ENCODE data around the gene PPP1R36.

PPP1R36 gene

GRCh38 chr14:64536488-64537245 is 13.1 kb upstream of the PPP1R36 start:
- Histone ChIP-seq H3K9me2 (replicated peaks; ENCODE audit: insufficient read depth, low read length) (no peaks in the 10 kb centered on the region), H3K36me3 (ENCODE audit: low read length) (0 out of 2 replicates have a peak, but pooled peaks cover 2% of the 10 kb centered on the region), H4K20me1 (ENCODE audit: low read depth, low read length) (peaks cover 9% of the 10 kb centered on the region; the same call in 1 of the 2 replicates), H3K27me3 (ENCODE audit: low read length) (no peaks in the 10 kb centered on the region), H3K4me2 (ENCODE audit: low read depth, low read length, poor library complexity, severe bottlenecking) (no peak overlapping the region), H3K4me3 (ENCODE audit: insufficient read depth, low read length, poor library complexity, severe bottlenecking) (no peak overlapping the region), H3K27ac (ENCODE audit: low read depth, low read length) (no peak overlapping the region), H3F3A (ENCODE audit: insufficient read depth) (peaks cover 16% of the 10 kb centered on the region), H2AFZ (ENCODE audit: low read depth, low read length, severe bottlenecking) (no peak overlapping the region), H3K9ac (ENCODE audit: low read length) (no peak overlapping the region), H3K79me2 (ENCODE audit: insufficient read depth, low read length) (no peaks in the 10 kb centered on the region), H3K9me3 (ENCODE audit: insufficient read depth, low read length) (no peaks in the 10 kb centered on the region)
- TF ChIP-seq EZH2phosphoT487 (conservative IDR thresholded peaks at IDR 0.05; ENCODE audit: low read length) = no peak
- TF ChIP-seq, protein P1, sequence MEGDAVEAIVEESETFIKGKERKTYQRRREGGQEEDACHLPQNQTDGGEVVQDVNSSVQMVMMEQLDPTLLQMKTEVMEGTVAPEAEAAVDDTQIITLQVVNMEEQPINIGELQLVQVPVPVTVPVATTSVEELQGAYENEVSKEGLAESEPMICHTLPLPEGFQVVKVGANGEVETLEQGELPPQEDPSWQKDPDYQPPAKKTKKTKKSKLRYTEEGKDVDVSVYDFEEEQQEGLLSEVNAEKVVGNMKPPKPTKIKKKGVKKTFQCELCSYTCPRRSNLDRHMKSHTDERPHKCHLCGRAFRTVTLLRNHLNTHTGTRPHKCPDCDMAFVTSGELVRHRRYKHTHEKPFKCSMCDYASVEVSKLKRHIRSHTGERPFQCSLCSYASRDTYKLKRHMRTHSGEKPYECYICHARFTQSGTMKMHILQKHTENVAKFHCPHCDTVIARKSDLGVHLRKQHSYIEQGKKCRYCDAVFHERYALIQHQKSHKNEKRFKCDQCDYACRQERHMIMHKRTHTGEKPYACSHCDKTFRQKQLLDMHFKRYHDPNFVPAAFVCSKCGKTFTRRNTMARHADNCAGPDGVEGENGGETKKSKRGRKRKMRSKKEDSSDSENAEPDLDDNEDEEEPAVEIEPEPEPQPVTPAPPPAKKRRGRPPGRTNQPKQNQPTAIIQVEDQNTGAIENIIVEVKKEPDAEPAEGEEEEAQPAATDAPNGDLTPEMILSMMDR (IDR thresholded peaks at IDR 0.05; ENCODE audit: insufficient read depth, low read length, poor library complexity, severe bottlenecking) = no peak

- peak within 1 kb of the TSS; percentile 75 for H3K9ac ChIP-seq (ENCODE audit: low read length)
- H3K36me3 ChIP-seq (ENCODE audit: low read length) = no peaks in the 10 kb centered on the region
- peaks cover 23% of the 10 kb centered on the region for H3F3A ChIP-seq (ENCODE audit: insufficient read depth)
- H3K79me2 ChIP-seq (ENCODE audit: insufficient read depth, low read length) = no peaks in the 10 kb centered on the region
- 0 out of 2 replicates have a peak within 1 kb of the TSS, but pooled peaks have one; percentile 30 for H3K27ac ChIP-seq (ENCODE audit: low read depth, low read length)
- H3K27me3 ChIP-seq (ENCODE audit: low read length) = no peaks in the 10 kb centered on the region
- no peaks in the 10 kb centered on the region for H3K9me3 ChIP-seq (ENCODE audit: insufficient read depth, low read length)
- no peaks in the 10 kb centered on the region for H3K9me2 ChIP-seq (replicated peaks; ENCODE audit: insufficient read depth, low read length)
- H4K20me1 ChIP-seq (ENCODE audit: low read depth, low read length) = no peaks in the 10 kb centered on the region
- peak within 1 kb of the TSS; percentile 95 for H3K4me2 ChIP-seq (ENCODE audit: low read depth, low read length, poor library complexity, severe bottlenecking)
- TF ChIP-seq, protein P1 (IDR thresholded peaks at IDR 0.05; ENCODE audit: insufficient read depth, low read length, poor library complexity, severe bottlenecking) = peak; percentile 47
- TF ChIP-seq EZH2phosphoT487 (conservative IDR thresholded peaks at IDR 0.05; ENCODE audit: low read length) = no peak
- H2AFZ ChIP-seq (ENCODE audit: low read depth, low read length, severe bottlenecking) = peak within 1 kb of the TSS; percentile 100
- peak within 1 kb of the TSS; percentile 96 for H3K4me3 ChIP-seq (ENCODE audit: insufficient read depth, low read length, poor library complexity, severe bottlenecking)
Observed at GRCh38 chr14:64540208-64541202, 9.3 kb upstream of the PPP1R36 start, which contains the start of gene HSPA2. TSS of gene HSPA2 (plus strand) at chr14:64540741. CDS start at chr14:64540850, 109 bp downstream.

DNA sequence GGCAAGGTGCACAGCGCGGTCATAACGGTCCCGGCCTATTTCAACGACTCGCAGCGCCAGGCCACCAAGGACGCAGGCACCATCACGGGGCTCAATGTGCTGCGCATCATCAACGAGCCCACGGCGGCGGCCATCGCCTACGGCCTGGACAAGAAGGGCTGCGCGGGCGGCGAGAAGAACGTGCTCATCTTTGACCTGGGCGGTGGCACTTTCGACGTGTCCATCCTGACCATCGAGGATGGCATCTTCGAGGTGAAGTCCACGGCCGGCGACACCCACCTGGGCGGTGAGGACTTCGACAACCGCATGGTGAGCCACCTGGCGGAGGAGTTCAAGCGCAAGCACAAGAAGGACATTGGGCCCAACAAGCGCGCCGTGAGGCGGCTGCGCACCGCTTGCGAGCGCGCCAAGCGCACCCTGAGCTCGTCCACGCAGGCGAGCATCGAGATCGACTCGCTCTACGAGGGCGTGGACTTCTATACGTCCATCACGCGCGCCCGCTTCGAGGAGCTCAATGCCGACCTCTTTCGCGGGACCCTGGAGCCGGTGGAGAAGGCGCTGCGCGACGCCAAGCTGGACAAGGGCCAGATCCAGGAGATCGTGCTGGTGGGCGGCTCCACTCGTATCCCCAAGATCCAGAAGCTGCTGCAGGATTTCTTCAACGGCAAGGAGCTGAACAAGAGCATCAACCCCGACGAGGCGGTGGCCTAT is 8.3 kb upstream of the PPP1R36 start:
- Histone ChIP-seq H3F3A (ENCODE audit: insufficient read depth) (peaks cover 23% of the 10 kb centered on the region), H3K36me3 (ENCODE audit: low read length) (no peaks in the 10 kb centered on the region), H3K4me2 (ENCODE audit: low read depth, low read length, poor library complexity, severe bottlenecking) (no peak overlapping the region), H2AFZ (ENCODE audit: low read depth, low read length, severe bottlenecking) (no peak overlapping the region), H3K79me2 (ENCODE audit: insufficient read depth, low read length) (no peaks in the 10 kb centered on the region), H3K9ac (ENCODE audit: low read length) (no peak overlapping the region), H3K27ac (ENCODE audit: low read depth, low read length) (no peak overlapping the region), H3K27me3 (ENCODE audit: low read length) (no peaks in the 10 kb centered on the region), H4K20me1 (ENCODE audit: low read depth, low read length) (no peaks in the 10 kb centered on the region), H3K9me3 (ENCODE audit: insufficient read depth, low read length) (no peaks in the 10 kb centered on the region), H3K9me2 (replicated peaks; ENCODE audit: insufficient read depth, low read length) (no peaks in the 10 kb centered on the region), H3K4me3 (ENCODE audit: insufficient read depth, low read length, poor library complexity, severe bottlenecking) (no peak overlapping the region)
- TF ChIP-seq, protein P1 (IDR thresholded peaks at IDR 0.05; ENCODE audit: insufficient read depth, low read length, poor library complexity, severe bottlenecking) = no peak
- TF ChIP-seq EZH2phosphoT487 (conservative IDR thresholded peaks at IDR 0.05; ENCODE audit: low read length) = no peak
